GM18520 (cell line): ENCODE data around the gene ROMO1.

Source experiments
- ATAC-seq: cut with Tn5 transposase; IDR thresholded peaks from one replicate; pipeline ENCODE4 v1.9.1; 2021; ENCODE audit not compliant: unreplicated experiment

The ROMO1 gene

DNA sequence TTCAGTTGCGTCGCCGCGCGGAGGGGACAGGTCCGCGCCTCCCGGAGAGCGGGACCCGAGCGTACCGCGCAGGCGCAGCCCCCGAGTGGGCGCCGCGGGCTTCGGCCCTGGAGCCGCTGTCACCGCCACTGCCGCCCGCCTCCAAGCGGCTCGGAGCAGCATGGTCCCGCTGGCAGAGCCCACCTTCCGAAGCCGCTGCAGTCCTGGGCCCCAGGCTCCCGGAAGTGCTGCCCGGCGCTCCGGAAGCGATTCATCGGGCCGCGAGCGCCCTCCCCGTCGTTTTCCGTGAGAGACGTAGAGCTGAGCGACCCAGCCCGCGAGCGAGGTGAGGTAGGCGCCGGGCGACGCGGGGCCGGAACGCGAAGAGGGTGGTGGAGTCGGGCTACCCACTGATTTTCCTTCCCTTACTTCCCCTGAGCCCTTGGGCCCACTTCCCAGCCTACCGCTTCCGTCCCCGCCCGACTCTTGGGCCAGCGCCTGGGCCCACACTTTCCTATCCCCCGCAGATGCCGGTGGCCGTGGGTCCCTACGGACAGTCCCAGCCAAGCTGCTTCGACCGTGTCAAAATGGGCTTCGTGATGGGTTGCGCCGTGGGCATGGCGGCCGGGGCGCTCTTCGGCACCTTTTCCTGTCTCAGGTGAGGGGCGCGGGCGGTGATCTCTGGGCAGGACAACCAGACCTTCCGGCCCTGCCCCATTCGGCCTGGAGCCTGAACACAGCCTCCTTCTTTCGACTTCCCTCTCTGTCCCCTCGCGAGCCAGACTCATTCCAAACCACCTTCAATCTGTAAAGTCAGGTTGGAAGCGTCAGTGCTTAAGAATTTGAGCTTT is at the start of gene ROMO1, which contains the start of gene NFS1:
Gene ROMO1, plus strand, starts transcription at position 279 of the 830 bp plus-strand sequence. Its CDS starts 228 bp downstream, at position 507.
Gene NFS1, minus strand, starts transcription at position 226 of the 830 bp plus-strand sequence. Its CDS starts 64 bp downstream, at position 162.
- ATAC-seq = peak; percentile 81

DNA sequence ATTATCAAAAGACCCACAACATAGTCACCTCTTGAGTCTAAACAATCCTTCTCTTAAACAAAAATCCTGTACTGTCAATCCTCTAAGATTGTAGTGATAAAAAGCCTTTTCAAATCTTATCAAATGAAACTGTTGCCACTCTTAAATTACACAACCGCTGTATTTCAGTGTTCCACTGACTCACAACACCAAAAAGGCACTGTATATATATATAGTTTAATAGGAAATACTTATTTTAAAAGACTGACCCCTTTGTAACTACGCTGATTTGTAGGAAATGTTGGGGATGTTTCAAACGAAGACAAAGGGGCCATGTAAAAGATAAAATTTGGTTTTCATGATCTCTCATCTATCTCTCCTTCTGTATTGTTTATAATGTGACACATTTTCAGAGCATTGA is 48.6 kb upstream of the ROMO1 start:
- ATAC-seq = no peak

DNA sequence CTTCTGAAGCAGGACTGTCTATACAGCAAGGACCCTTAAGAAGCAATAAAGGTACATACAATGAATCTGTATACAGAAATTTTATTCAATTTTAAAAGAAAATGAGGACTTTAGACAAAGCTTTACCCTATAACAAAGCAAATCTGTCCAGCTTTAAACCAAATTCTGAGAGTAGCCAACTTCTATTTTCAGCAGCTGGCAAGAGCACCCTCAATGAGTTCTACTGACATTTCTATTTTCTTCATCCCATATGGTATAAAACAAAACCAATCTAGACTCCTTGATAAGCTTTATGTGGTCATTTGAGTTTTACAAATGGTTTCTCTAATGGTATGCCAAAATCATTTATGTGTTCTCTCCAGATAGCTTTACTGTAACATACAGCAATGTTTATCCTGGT is 47.2 kb upstream of the ROMO1 start:
- ATAC-seq = no peak

DNA sequence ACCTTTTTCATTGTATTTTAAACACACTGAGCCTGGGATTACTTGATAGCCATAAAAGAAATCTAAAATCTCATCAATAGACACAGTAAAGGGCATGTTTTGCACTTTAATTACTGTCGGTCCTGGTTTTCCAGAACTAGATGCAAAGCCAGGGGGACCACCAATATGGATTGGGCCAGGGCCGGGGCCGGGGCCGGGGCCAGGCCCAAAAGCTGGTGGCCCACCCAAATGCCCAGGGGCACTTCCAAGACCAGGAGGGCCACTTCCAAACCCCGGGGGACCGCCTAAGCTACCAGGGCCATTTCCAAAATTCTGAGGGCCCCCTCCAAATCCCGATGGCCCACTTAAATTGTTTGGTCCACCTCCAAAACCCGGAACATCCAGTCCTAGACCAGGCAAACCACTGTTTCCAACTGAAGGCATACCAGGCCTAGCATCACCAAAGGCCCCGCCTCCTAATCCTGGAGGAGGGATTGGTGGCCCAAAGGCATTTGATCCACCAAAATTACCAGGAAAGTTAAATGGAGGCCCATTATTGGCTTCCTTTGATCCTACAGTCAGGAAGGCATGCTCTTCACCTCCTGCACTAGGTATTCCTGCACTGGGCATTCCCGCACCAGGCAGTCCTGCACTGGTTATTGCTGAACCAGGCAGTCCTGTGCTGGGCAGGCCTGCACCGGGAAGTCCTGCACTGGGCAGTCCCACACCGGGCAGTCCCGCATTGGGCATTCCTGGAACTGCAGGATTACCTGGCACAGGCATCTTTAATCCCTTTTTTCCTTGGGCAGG is 46.4 kb upstream of the ROMO1 start:
- no peak for ATAC-seq

DNA sequence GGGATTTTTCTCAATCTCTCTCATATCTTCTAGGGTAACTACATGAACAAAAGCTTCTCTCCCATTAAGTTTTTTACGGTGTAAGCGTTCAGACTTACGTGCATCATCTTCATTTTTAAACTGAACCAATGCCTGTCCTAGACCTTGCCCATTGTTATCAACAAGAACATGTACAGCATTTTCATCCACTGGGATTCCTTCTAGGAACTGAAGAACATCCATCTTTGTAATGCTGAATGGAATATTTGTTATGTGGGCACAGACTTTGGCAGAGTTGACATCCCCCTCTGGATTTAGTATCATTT is 45.8 kb upstream of the ROMO1 start:
- ATAC-seq = no peak

DNA sequence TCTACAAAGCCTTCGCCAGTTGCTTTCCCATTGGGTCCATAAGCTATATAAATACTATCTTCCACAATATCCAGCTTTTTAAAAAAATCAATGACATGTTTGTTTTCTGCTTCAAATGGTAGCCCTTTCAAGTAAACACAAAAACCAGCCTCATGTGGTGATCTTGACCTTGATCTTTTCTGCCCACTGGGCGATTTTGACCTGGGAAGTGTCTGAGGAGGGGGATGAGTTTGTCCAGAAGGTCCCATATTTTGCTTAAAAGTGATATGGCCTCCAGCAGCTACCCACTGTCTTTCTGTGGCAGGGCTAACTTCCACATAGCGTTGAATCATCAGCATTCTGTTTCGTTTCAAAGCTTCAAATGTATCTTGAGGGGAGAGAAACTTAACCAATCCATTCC is 45.3 kb upstream of the ROMO1 start:
- no peak for ATAC-seq

DNA sequence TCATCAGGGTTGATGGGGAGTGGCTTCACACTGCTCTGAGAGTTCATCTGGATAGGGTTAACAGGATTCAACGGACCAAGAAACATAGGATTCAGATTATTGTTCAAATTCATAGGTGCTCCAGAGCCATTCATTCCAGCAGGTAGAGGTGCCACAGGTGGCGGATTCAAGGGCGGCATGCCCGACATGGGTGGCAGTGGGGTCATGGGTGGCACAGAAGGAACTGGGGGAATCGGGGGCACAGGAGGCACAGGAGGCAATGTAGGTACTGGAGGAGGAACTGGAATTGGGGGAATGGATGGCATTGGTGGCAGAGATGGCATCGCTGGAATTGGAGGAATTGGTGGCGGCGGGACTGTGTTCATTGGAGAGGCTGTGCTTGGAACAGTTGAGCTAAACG is 44.8 kb upstream of the ROMO1 start:
- no peak for ATAC-seq

DNA sequence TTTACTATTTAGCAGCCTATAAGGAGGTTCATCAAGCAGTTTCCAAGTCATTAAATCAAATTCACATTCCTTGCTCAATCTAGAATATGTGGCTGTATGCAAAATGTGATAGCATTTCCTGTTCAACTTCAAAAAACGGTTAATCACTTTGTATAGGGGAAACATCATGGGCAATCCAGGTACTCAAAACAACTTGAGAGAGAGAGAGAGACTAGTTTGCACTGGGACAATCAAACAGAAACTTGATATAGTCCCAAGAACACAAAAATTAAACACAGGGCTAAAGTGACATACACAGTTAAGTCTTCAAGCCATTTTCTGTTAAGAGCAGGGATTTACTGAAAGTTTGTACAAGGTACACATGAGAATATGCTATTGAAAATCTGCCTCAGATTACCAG is 41.9 kb upstream of the ROMO1 start:
- ATAC-seq = no peak

DNA sequence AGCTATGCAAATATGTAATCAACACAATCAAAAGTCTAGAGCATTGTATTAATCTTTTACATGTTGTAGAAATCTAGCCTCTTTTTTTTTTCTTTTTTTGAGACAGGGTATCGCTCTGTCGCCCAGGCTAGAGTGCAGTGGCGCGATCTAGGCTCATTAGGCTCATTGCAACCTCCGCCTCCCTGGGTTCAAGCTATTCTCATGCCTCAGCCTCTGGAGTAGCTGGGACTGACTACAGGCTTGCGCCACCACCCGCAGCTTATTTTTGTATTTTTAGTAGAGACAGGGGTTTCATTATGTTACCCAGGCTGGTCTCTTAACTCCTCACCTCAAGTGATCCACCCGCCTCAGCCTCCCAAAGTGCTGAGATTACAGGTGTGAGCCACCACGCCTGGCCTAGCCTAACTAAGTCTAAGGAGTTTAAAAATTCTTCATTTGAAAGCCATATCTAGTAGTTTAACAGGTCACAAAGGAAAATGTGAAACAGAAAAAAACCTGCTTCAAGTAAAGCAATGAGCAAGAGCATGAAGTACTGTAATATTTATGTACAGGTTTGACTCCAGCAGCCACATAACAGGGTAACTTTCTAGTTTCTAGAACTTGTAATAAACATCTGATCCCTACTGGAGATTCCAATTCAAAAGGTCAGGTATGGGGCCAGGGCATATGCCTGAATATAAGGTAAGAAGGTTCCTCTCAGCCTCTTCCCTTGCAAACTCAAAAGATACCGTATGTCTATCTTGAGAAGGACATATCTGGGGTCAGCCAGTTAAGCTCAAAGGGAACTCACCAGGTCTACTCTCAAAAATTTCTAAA is 38.9 kb upstream of the ROMO1 start:
- ATAC-seq = no peak

DNA sequence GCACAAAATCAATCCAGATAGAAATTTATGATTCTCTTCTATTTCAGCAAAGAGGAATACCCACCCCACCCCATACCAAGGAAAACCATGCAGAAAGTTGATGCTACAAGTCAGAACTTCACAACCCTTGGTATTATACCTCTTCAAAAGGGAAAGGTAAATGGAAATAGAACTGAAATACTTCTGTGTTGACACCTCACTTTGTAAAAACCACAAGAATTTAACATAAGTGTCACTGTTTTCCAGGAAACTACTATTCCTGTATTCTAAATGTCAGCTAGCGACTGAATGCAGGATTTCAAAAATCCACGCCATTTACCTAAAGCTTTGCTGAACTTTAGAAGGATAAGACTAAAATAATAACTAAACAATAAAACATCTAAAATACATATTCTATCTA is 38.2 kb upstream of the ROMO1 start:
- ATAC-seq = no peak

DNA sequence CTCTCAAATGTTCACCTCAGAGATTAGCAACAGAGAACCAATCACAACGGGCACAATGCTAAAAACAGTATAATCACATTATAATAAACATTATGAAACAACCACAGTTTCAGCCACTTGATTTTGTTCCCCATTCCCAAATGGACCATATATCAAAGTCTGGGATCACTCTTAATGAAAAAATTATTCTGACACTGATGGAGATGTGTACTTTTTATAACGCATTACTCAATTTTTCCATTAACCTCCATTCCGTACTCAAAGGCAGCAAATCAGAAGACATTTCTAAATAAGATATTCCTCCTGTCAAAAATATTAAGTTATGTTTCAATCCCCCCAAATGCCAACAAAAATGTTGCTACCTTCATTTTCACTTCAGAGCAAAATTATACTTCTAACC is 37.3 kb upstream of the ROMO1 start:
- no peak for ATAC-seq

DNA sequence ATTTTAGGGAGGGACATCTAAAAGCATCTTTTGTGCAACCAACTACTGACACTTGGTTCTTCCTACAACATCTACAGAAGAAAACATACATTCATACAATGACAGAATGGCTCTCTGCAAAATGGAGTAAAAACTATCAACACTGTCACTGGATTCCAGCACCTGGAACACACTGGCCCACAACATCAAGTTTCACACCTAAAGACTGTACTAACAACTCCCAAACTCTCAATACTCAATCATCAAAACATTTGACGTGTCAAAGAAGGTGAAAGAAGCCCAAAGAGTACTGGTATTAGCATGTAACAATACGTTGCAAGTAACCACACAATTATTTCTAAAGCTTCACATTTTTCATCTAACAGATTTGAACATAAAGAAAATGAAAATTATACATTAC is 36.7 kb upstream of the ROMO1 start:
- no peak for ATAC-seq

DNA sequence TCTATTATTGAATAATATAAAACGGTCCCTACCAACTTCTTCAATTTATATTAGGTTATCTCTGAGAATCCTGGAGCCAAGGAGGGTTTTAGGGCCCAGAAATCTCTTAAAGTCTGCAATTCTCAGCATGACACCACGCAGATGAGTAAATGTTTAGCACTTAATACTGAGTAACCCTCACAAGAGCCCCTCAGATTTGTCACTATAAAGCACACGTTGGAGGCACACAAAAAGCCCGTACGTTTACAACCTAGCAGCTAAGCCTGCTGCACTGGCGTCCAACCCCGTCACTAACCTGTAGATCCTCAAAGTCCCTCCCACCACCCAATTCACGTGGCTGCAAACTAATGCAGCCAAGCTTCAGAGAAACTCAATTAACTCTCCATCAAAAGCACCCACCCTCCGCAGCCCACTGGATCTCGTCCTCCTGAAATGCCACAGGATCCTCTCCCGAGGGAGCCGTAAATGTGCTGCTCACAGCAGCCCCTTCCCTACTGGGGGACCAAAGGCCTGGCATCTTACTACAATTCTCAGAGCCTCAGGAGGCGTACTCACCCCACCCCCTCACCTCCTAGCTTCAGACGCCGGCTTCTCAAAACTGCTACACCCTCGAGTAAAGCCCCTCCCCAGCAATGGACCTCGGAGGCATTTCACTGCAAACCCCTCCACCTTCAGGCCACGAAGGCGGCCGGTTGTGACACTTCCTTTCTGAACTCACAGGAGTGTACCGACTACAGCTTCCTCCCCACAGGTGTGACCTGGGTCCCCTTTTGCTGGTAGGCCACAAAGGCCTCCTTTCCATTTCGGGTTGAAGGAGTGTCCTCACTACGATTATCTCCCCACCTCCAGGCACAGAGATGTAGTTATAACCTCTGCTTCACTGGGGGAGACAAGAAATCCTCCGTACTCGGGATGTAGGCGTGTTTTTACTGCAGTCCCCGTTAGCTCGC is 35.4 kb upstream of the ROMO1 start:
- peak; percentile 29 for ATAC-seq

DNA sequence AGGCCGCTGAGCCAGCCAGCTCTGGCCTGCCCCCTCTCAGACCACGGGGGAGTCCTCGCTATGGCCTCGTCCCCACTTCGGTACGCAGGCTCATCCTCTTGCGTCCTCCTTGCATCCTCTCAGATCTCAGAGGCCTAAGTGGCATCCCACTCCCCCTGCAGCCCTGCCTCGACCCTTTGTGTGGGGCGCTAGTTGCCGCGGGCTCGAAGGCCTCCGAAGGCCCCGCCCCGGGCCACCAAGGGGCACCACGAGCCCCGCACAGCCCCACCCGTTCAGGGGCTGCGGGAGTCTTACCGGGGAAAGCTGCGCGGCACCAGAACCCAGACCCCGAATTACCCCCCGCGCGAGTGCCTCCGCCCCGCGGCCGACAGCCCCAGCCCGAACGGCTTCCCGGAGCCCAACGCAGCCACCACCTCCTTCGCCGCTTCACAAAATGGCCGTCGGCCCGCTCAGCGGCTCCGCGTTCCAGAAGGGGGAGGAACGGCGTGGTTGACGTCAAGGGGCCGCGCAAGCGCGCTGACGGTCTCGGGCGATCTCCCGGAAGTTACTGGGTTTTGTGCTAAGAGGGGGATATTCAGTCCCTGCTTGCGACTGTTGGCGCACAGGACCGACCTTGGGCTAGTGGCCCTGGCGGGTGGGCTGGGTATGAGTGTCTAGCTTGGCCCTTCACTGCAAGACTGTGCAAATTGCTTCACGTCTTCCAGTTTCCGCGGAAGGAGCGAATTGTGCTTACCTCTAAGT is 34.6 kb upstream of the ROMO1 start, which contains the start of the genes CPNE1 and RBM12:
Gene CPNE1, minus strand, starts transcription at position 435 of the 741 bp plus-strand sequence. CDS start 31,977 bp downstream, outside the sequence.
Gene RBM12, minus strand, starts transcription at position 435 of the 741 bp plus-strand sequence. CDS start 9,578 bp downstream, outside the sequence.
- peak; percentile 50 for ATAC-seq

DNA sequence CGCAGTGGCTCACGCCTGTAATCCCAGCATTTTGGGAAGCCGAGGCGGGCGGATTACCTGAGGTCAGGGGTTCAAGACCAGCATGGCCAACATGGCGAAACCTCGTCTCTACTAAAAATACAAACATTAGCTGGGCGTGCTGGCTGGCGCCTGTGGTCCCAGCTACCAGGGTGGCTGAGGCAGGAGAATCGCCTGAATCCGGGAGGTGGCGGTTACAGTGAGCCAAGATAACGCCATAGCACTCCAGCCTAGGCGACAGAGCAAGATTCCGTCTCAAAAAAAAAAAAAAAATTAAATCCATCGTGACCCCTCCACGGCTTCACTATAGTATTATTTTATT is 33.3 kb upstream of the ROMO1 start:
- no peak for ATAC-seq

DNA sequence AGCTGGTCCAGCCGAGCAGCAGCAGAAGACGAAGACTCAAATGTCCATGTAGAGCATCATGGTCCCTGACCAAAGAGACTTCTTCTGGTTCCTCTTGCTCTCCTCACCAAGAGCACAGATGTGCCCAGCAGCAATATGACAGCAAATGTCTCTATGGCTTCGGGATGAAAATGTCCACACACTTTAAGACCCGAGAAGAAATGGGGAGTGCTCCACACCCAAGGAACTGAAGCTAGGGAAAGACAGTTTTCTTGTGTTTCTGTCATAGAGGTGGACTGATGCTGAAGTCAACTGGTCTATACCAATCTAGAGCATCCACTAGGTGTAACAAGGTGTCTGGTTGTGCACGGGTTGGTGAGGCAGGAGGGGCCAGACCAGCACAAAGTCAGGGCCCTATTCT is 30.0 kb upstream of the ROMO1 start:
- no peak for ATAC-seq

DNA sequence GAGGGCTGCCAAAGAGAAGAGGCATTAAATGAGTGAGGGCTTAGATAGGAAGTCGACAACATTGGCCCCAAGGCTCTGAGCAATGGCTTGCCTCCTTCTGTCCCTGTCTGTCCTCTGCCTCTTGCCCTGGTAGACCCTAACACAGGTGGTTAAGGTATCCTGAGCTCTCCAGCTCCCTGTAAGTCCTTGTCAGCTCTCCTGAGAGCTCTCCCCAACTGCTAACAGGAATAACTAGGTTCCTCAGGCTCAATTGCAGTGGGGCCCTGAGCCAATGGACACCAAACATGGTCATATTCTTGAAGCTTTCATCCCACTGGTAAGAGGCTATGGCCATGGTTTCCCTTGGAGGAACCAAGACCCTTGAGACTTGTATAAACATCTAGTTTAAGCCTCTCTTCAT is 29.5 kb upstream of the ROMO1 start:
- no peak for ATAC-seq

DNA sequence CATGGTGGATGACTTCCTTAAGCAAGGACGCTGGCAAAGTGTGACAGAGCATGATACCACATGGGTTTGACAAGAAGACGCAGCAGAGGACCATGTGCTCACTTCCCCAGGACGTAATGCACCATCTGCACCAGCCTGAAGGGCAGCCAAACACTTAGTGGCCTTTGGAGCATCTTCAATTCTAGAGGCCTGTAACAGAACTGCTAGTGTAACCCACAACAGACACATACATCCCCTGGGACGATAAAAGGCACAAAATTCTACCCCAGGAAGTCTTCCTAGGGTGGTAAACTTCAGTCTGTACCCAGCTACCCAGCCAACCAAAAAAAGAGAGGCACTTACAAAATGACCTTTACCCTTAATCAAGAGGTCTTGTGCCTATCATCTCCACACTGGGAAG is 25.3 kb upstream of the ROMO1 start:
- no peak for ATAC-seq

DNA sequence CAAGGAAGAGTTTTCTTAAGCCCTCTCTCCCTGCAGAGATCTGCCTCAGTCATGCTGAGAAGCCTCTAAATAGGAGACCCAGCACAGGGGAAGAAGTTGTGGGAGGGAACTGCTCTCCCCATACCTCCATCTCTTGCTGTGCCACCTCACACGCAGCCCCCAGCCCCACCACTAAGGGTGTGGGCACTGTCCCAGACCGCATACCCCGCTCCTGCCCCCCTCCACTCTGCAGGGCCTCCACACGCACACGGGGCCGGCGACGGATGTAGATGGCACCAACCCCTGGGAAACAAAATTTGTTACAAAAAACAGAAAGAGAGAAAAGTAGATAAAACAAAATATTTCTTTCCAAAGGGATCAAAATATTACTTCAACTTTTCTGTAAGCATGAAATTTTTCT is 24.3 kb upstream of the ROMO1 start:
- no peak for ATAC-seq
